NCI-H82 treated with DMSO at 0.1 percent for 48 hours (cell line): Measurements from ENCODE around the gene CCDC93.
"Not testable (repeated sequence)": the region's sequence is repeated elsewhere in the genome, so short reads cannot be mapped to it uniquely, and the experiment has no call there.

Experiments used
- DNase-seq: peaks from one replicate; lab custom pipeline; 2025; ENCODE audit not compliant: unreplicated experiment; lab: John Stamatoyannopoulos, UW

Gene CCDC93

GRCh38 chr2:117957616-117958015, 56.3 kb downstream of the CCDC93 start:
- DNase-seq: no peak

GRCh38 chr2:117956036-117956796, 57.7 kb downstream of the CCDC93 start:
- no peak for DNase-seq

GRCh38 chr2:117953231-117953630, 60.6 kb downstream of the CCDC93 start:
- DNase-seq: no peak

- no peak for DNase-seq
Measured at GRCh38 chr2:117952701-117953100, 61.2 kb downstream of the CCDC93 start.

- no peak for DNase-seq
Measured at GRCh38 chr2:117952228-117952627, 61.6 kb downstream of the CCDC93 start.

- no peak for DNase-seq
Measured at GRCh38 chr2:117949806-117950205, 64.1 kb downstream of the CCDC93 start.

- no peak for DNase-seq
Measured at GRCh38 chr2:117948615-117949014, 65.3 kb downstream of the CCDC93 start.

- DNase-seq: no peak
Measured at GRCh38 chr2:117945296-117945695, 68.6 kb downstream of the CCDC93 start.

GRCh38 chr2:117944816-117945215, 69.1 kb downstream of the CCDC93 start:
- no peak for DNase-seq

- DNase-seq: no peak
Measured at GRCh38 chr2:117943013-117943672, 70.7 kb downstream of the CCDC93 start.

- DNase-seq: no peak
Measured at GRCh38 chr2:117942551-117942950, 71.3 kb downstream of the CCDC93 start.

- DNase-seq: no peak
Measured at GRCh38 chr2:117941693-117942092, 72.2 kb downstream of the CCDC93 start.

- DNase-seq: no peak
Measured at GRCh38 chr2:117940436-117940835, 73.4 kb downstream of the CCDC93 start.

- DNase-seq: no peak
Measured at GRCh38 chr2:117938611-117939010, 75.3 kb downstream of the CCDC93 start.

- DNase-seq: no peak
Measured at GRCh38 chr2:117936871-117937428, 76.9 kb downstream of the CCDC93 start.

- DNase-seq: no peak
Measured at GRCh38 chr2:117935954-117936353, 77.9 kb downstream of the CCDC93 start.

GRCh38 chr2:117935456-117935855, 78.4 kb downstream of the CCDC93 start:
- peak; percentile 23 for DNase-seq

GRCh38 chr2:117933884-117934354, 80.0 kb downstream of the CCDC93 start:
- DNase-seq: no peak

- DNase-seq: no peak
Measured at GRCh38 chr2:117931978-117932377, 81.9 kb downstream of the CCDC93 start.

- DNase-seq: no peak
Measured at GRCh38 chr2:117931266-117931665, 82.6 kb downstream of the CCDC93 start.

- DNase-seq: no peak
Measured at GRCh38 chr2:117930775-117931174, 83.1 kb downstream of the CCDC93 start.

GRCh38 chr2:117923471-117923870, 90.4 kb downstream of the CCDC93 start:
- not testable (repeated sequence) for DNase-seq
